HepG2 (cell line): ENCODE data around the gene SPNS3. TPM values are rescaled to one million over a fixed set of nuclear protein-coding genes. Genes with fewer than 3 reads are reported as not detected.

Source experiments
- ATAC-seq: fragments of 200-7000 bp; cut with Tn5 transposase; 3 replicates; pipeline ENCODE4 v1.9.1; 2020; ENCODE audit warnings: mild to moderate bottlenecking, moderate library complexity
- BruUV-seq: library from RNA; stranded (reverse); fragments of 400-500 nt; replicated peaks from 2 replicates; lab custom pipeline; 2021; lab: Mats Ljungman, UMichigan
- CTCF ChIA-PET: fragments of 300-600 bp; formaldehyde crosslinking; extraction: SDS; loops from one replicate; lab custom pipeline; 2021; ENCODE audit warnings: low total read pairs, inconsistent platforms, low intra/inter-chr PET ratio; lab: Yijun Ruan, JAX
- POLR2A ChIA-PET: fragments of 350-600 bp; sonication (Branson Sonifier 250); formaldehyde crosslinking; loops from one replicate; lab custom pipeline; 2020; ENCODE audit warnings: antibody characterized with exemption, inconsistent platforms; lab: Yijun Ruan, JAX
- DNase-seq: peaks from one replicate; pipeline ENCODE4 v3.0.0-alpha.2; 2015; ENCODE audit warnings: low spot score
- FAIRE-seq: peaks from 3 replicates; lab custom pipeline; 2011; peaks lifted over from hg19 to GRCh38; lab: Jason Lieb, UNC
- H2AFZ ChIP-seq: one replicate; pipeline ENCODE4 v1.6.1; 2011; ENCODE audit warnings: low read length, inconsistent platforms
- H3K27ac ChIP-seq: fragments of 300-600 bp; 3 replicates; pipeline ENCODE4 v1.8.0; 2011; ENCODE audit warnings: mixed run types, mild to moderate bottlenecking, mixed read lengths, low read length, inconsistent platforms; ENCODE audit not compliant: insufficient read depth; ENCODE audit errors: extremely low read length
- H3K27me3 ChIP-seq, 2 experiments: fragments of 200-600 bp in 1 of 2; 2 replicates in 1 of 2; 3 replicates in 1 of 2; pipeline versions ENCODE4 v1.6.0 to v1.8.0; 2011; ENCODE audit warnings: low read length in 2 of 2, mild to moderate bottlenecking in 2 of 2, moderate library complexity in 2 of 2, inconsistent platforms in 1 of 2; ENCODE audit not compliant: insufficient read depth in 2 of 2, control insufficient read depth in 1 of 2
- H3K36me3 ChIP-seq, 2 experiments: fragments of 200-600 bp in 1 of 2; replicated peaks in 1 of 2; 2 replicates in 1 of 2; 3 replicates in 1 of 2; pipeline versions ENCODE4 v1.5.1 to v1.8.0; 2011; ENCODE audit warnings: low read length in 2 of 2, inconsistent platforms in 1 of 2; ENCODE audit not compliant: insufficient read depth in 2 of 2, control insufficient read depth in 1 of 2
- H3K4me1 ChIP-seq: 2 replicates; pipeline ENCODE4 v1.5.1; 2012; ENCODE audit warnings: low read length, inconsistent platforms; ENCODE audit not compliant: insufficient read depth
- H3K4me2 ChIP-seq: 2 replicates; pipeline ENCODE4 v1.6.0; 2011; ENCODE audit warnings: low read depth, low read length, inconsistent platforms
- H3K4me3 ChIP-seq, 3 experiments: fragments of 200-600 bp in 1 of 3; sonication (generic), shearing (Covaris generic) in 1 of 3; replicated peaks in 1 of 3; 2 replicates each; pipeline ENCODE4 v1.5.1; 2011 to 2016; ENCODE audit warnings: low read length in 3 of 3, inconsistent platforms in 2 of 3, low read depth in 2 of 3, mild to moderate bottlenecking in 2 of 3, control low read depth in 1 of 3, mixed read lengths in 1 of 3; ENCODE audit not compliant: insufficient read depth in 1 of 3
- H3K79me2 ChIP-seq: one replicate; pipeline ENCODE4 v1.6.1; 2011; ENCODE audit warnings: low read length, inconsistent platforms; ENCODE audit not compliant: insufficient read depth
- H3K9ac ChIP-seq: 2 replicates; pipeline ENCODE4 v1.6.0; 2011; ENCODE audit warnings: mild to moderate bottlenecking, low read depth, low read length, inconsistent platforms; ENCODE audit not compliant: insufficient read depth
- H3K9me3 ChIP-seq: 2 replicates; pipeline ENCODE4 v1.5.1; 2012; ENCODE audit warnings: mild to moderate bottlenecking, low read length
- H4K20me1 ChIP-seq: 2 replicates; pipeline ENCODE4 v1.6.0; 2011; ENCODE audit warnings: inconsistent platforms, mild to moderate bottlenecking, low read length, moderate library complexity; ENCODE audit not compliant: insufficient read depth
- ARID4A ChIP-seq: sonication (generic); formaldehyde crosslinking; IDR thresholded peaks from 2 replicates; pipeline ENCODE4 v1.5.0; 2020; ENCODE audit warnings: mild to moderate bottlenecking, missing genetic modification reagents, borderline replicate concordance
- IKZF1 ChIP-seq: fragments of 450-650 bp; IDR thresholded peaks from 2 replicates; pipeline ENCODE4 v1.7.1; 2016
- IKZF4 ChIP-seq: sonication (generic); formaldehyde crosslinking; IDR thresholded peaks from 2 replicates; pipeline ENCODE4 v1.5.1; 2020; ENCODE audit warnings: borderline replicate concordance, mild to moderate bottlenecking, low read depth, missing genetic modification reagents; ENCODE audit errors: not compliant biosample characterization
- PHB2 ChIP-seq: fragments of 450-650 bp; IDR thresholded peaks from 2 replicates; pipeline ENCODE4 v1.6.1; 2018; ENCODE audit not compliant: partially characterized antibody
- POLR2AphosphoS2 ChIP-seq: IDR thresholded peaks from 2 replicates; pipeline ENCODE4 v1.6.1; 2011; ENCODE audit warnings: low read depth, low read length, improper control_type of control experiment
- ZNF557 ChIP-seq: sonication (generic); formaldehyde crosslinking; IDR thresholded peaks from 2 replicates; pipeline ENCODE4 v1.4.0; 2020; ENCODE audit warnings: missing genetic modification reagents
- whole genome bisulfite sequencing: methylation state at CpG from one replicate; pipeline ENCODE4 v1.1.6; 2017; ENCODE audit warnings: low lambda C conversion rate; 5-methylcytosine and 5-hydroxymethylcytosine counted together
- in situ Hi-C: cut with HindIII; loops from 2 replicates; pipeline ENCODE4 v1.10.0; 2017; ENCODE audit warnings: low pct_unique_long_range_greater_than_20kb; ENCODE audit not compliant: extremely low pct_ligation_motif_present
- intact Hi-C: fragments of 100-400 bp; cut with micrococcal nuclease; formaldehyde crosslinking; loops from one replicate; pipeline ENCODE4 v1.10.0; 2022; ENCODE audit not compliant: unreplicated experiment
- polyA plus RNA-seq, 8 experiments: library from polyadenylated mRNA; depleted of rRNA in 3 of 8; stranded (reverse) in 7 of 8; unstranded in 1 of 8; fragments of >200 nt; fragmentation: Illumina TruSeq in 4 of 8; extraction: Trizol in 4 of 8; gene quantifications; 2 replicates each; pipeline versions ENCODE4 v1.2.1 to v1.2.3, GENCODE V29; 2011 to 2016; ENCODE audit warnings: low read depth in 4 of 8, missing spikeins in 1 of 8, mixed read lengths in 1 of 8; ENCODE audit not compliant: insufficient read depth in 1 of 8
- total RNA-seq, 5 experiments: library from RNA; depleted of rRNA; stranded (reverse); fragments of >200 nt; fragmentation: Illumina TruSeq; extraction: Trizol; gene quantifications; 2 replicates each; pipeline ENCODE4 v1.2.3, GENCODE V29; 2016; ENCODE audit warnings: low read depth in 1 of 5
- TF ChIP-seq, protein P1 (sequence below): sonication (generic); formaldehyde crosslinking; IDR thresholded peaks from 2 replicates; pipeline ENCODE4 v1.9.0; 2022; ENCODE audit warnings: missing genetic modification reagents, mild to moderate bottlenecking, borderline replicate concordance

The SPNS3 gene
- total and polyA plus RNA-seq, 2 of the 13 experiments (the other 11 are each of a cell fraction or from before 2014, with no cell fraction given), result not detected

- no peak overlapping the region for H3K9ac ChIP-seq
- no peak for TF ChIP-seq IKZF1
- no peak for TF ChIP-seq ZNF557 (CRISPR knock-in tag)
- TF ChIP-seq, protein P1, sequence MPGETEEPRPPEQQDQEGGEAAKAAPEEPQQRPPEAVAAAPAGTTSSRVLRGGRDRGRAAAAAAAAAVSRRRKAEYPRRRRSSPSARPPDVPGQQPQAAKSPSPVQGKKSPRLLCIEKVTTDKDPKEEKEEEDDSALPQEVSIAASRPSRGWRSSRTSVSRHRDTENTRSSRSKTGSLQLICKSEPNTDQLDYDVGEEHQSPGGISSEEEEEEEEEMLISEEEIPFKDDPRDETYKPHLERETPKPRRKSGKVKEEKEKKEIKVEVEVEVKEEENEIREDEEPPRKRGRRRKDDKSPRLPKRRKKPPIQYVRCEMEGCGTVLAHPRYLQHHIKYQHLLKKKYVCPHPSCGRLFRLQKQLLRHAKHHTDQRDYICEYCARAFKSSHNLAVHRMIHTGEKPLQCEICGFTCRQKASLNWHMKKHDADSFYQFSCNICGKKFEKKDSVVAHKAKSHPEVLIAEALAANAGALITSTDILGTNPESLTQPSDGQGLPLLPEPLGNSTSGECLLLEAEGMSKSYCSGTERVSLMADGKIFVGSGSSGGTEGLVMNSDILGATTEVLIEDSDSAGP (CRISPR knock-in tag), result no peak
- H2AFZ ChIP-seq, result no peak overlapping the region
- ChIA-PET CTCF (no interaction called here), POLR2A (interaction anchor here (0.7 kb wide), 1 partner anchor 16 kb away, joined by 3 read pairs; no protein-coding TSS in a partner anchor)
- intact Hi-C loops (no loop called here), in situ Hi-C loops (no loop called here)
- FAIRE-seq (no peak), DNase-seq (no peak), ATAC-seq (no peak)
- no peak overlapping the region for H3K4me3 ChIP-seq
- WGBS, result 48% methylated on average over 3 of the region's 3 CpGs
- H3K27ac ChIP-seq, result no peak overlapping the region
- peaks cover 2 to 30% of the 10 kb centered on the region in 2 experiments; a peak in 4 of 5 replicates for H3K27me3 ChIP-seq
- H4K20me1 ChIP-seq, result no peaks in the 10 kb centered on the region
- no peak overlapping the region for H3K4me2 ChIP-seq
- H3K4me1 ChIP-seq, result peaks cover 6% of the 10 kb centered on the region; the same call in 1 of the 2 replicates
- BruUV-seq, result no TSS peak
- H3K9me3 ChIP-seq, result no peaks in the 10 kb centered on the region
- no peaks in the 10 kb centered on the region for H3K79me2 ChIP-seq
- no peaks in the 10 kb centered on the region for H3K36me3 ChIP-seq
These were observed 38.5 kb downstream of the SPNS3 start for GRCh38 chr17:4472286-4472685.

DNA sequence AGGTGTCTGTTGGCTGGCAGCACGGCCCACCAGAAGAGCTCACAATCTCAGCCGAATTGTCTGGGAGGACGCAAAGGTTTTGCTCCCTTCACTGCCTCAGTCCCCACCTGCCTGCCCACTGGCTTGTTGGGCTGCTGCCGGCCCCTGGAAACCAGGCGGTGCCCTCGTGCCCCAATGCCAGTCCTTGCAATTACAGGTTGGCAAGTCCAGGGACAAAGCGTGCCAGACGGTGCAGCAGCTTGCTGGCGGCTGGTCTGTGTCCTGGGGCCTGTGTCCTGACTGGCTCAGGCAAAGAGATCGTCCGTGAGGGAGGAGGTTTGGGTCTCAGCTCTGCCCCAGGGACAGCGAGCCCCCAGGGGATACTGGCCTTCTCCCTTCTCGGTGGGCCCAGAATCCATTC lies 40.4 kb downstream of the SPNS3 start:
- Histone ChIP-seq H2AFZ (no peak overlapping the region), H3K27ac (no peak overlapping the region), H3K4me1 (peaks cover 18% of the 10 kb centered on the region), H3K4me2 (no peak overlapping the region), H3K9ac (no peak overlapping the region), H3K9me3 (no peaks in the 10 kb centered on the region), H4K20me1 (no peaks in the 10 kb centered on the region), H3K36me3 (no peaks in the 10 kb centered on the region), H3K27me3 (peaks cover 2 to 38% of the 10 kb centered on the region in 2 experiments), H3K79me2 (no peaks in the 10 kb centered on the region), H3K4me3 (no peak overlapping the region)
- FAIRE-seq (no peak), ATAC-seq (no peak), DNase-seq (no peak)
- in situ Hi-C loops (no loop called here), intact Hi-C loops (no loop called here)
- WGBS, result 63% methylated on average over 5 of the region's 13 CpGs
- no TSS peak for BruUV-seq
- TF ChIP-seq IKZF4 (CRISPR knock-in tag) (no peak), POLR2AphosphoS2 (no peak), ARID4A (CRISPR knock-in tag) (no peak), PHB2 (no peak)
- POLR2A ChIA-PET, result no interaction called here
- CTCF ChIA-PET, result no interaction called here
